AG10803 (cell line): ENCODE results near the gene DOLK.

ENCODE experiments used
- DNase-seq: peaks from one replicate; pipeline ENCODE4 v3.0.0; 2010; ENCODE audit warnings: low read depth
- H3K4me3 ChIP-seq: 2 replicates; pipeline ENCODE4 v1.5.1; 2011; ENCODE audit warnings: mild to moderate bottlenecking, low read length, control low read depth
- TF ChIP-seq, protein P1 (sequence below): conservative IDR thresholded peaks from 2 replicates; pipeline ENCODE4 v1.5.1; 2011; ENCODE audit warnings: mild to moderate bottlenecking, low read length, control low read depth, inconsistent platforms

DOLK gene

DNA sequence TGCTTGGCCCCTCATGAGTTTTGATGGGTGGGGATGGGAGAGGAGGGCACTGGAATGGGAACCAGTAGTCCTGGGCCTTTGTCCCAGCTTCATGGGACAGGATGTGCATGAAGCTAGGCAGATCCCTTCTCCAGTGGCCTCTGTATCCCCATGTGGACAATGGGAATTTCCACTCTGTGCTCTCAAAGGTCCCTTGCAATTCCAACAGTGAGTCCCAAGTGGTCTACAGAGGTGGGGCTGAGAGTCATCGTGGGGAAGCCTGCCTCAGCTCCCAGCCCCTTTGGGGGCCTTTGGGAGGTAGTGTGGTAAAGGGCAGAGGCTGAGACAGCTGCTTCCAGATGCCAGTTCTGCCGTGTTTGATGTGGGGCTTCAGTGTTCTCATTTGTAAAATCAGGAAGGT is 28.5 kb downstream of the DOLK start:
- TF ChIP-seq, protein P1, sequence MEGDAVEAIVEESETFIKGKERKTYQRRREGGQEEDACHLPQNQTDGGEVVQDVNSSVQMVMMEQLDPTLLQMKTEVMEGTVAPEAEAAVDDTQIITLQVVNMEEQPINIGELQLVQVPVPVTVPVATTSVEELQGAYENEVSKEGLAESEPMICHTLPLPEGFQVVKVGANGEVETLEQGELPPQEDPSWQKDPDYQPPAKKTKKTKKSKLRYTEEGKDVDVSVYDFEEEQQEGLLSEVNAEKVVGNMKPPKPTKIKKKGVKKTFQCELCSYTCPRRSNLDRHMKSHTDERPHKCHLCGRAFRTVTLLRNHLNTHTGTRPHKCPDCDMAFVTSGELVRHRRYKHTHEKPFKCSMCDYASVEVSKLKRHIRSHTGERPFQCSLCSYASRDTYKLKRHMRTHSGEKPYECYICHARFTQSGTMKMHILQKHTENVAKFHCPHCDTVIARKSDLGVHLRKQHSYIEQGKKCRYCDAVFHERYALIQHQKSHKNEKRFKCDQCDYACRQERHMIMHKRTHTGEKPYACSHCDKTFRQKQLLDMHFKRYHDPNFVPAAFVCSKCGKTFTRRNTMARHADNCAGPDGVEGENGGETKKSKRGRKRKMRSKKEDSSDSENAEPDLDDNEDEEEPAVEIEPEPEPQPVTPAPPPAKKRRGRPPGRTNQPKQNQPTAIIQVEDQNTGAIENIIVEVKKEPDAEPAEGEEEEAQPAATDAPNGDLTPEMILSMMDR = no peak
- no peak for DNase-seq
- no peak overlapping the region for H3K4me3 ChIP-seq

DNA sequence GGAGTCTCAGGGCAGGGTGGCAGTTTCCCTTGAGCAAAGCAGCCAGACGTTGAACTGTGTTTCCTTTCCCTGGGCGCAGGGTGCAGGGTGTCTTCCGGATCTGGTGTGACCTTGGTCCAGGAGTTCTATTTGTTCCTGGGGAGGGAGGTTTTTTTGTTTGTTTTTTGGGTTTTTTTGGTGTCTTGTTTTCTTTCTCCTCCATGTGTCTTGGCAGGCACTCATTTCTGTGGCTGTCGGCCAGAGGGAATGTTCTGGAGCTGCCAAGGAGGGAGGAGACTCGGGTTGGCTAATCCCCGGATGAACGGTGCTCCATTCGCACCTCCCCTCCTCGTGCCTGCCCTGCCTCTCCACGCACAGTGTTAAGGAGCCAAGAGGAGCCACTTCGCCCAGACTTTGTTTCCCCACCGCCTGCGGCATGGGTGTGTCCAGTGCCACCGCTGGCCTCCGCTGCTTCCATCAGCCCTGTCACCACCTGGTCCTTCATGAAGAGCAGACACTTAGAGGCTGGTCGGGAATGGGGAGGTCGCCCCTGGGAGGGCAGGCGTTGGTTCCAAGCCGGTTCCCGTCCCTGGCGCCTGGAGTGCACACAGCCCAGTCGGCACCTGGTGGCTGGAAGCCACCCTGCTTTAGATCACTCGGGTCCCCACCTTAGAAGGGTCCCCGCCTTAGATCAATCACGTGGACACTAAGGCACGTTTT is 30.1 kb downstream of the DOLK start:
- TF ChIP-seq, protein P1 = no peak
- no peak overlapping the region for H3K4me3 ChIP-seq
- DNase-seq = peak; percentile 88

DNA sequence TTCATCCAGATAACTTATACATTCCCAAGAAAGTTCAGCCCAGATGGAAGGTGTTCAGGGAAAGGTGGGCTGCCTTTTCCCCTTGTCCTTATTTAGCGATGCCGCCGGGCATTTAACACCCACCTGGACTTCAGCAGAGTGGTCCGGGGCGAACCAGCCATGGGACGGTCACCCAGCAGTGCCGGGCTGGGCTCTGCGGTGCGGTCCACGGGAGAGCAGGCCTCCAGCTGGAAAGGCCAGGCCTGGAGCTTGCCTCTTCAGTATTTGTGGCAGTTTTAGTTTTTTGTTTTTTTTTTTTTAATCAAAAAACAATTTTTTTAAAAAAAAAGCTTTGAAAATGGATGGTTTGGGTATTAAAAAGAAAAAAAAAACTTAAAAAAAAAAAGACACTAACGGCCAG is 30.7 kb downstream of the DOLK start:
- no peak overlapping the region for H3K4me3 ChIP-seq
- DNase-seq = no peak
- TF ChIP-seq, protein P1 = no peak

DNA sequence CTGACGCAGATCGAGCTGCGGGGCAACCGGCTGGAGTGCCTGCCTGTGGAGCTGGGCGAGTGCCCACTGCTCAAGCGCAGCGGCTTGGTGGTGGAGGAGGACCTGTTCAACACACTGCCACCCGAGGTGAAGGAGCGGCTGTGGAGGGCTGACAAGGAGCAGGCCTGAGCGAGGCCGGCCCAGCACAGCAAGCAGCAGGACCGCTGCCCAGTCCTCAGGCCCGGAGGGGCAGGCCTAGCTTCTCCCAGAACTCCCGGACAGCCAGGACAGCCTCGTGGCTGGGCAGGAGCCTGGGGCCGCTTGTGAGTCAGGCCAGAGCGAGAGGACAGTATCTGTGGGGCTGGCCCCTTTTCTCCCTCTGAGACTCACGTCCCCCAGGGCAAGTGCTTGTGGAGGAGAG is 31.2 kb downstream of the DOLK start:
- TF ChIP-seq, protein P1 = no peak
- peak; percentile 27 for DNase-seq
- no peak overlapping the region for H3K4me3 ChIP-seq

DNA sequence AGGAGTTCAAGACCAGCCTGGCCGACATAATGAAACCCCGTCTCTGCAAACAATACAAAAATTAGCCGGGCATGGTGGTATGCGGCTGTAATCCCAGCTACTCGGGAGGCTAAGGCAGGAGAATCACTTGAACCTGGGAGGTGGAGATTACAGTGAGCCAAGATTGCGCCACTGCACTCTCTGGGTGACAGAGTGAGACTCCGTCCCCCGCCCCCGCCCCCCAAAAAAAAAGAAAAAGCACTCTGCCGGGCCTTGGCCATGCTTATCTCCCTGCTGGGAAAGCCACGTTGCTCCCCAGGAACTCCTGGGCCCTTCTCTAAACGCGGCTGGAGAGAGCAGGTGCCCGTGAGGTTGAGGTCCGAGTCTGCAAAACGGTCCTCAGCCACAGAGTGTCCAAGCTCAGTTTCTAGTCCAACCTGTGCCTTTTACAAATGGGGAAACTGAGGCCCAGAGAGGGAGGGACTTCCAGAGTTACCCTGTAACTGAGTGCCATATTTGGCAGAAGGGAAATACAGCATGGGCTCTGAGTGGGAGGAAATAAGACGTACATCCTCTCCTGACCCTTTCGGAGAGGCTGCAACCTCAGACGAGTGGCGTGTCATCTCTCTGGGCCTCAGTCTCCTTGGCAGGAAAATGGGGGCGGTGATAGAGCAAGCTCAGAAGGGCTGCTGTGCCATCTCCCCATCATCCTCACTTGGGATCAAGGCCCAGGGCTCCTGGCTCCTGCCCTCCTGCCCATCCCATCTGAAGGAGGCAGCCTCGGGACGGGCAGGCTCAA is 33.2 kb downstream of the DOLK start:
- no peak overlapping the region for H3K4me3 ChIP-seq
- TF ChIP-seq, protein P1 = no peak
- no peak for DNase-seq

DNA sequence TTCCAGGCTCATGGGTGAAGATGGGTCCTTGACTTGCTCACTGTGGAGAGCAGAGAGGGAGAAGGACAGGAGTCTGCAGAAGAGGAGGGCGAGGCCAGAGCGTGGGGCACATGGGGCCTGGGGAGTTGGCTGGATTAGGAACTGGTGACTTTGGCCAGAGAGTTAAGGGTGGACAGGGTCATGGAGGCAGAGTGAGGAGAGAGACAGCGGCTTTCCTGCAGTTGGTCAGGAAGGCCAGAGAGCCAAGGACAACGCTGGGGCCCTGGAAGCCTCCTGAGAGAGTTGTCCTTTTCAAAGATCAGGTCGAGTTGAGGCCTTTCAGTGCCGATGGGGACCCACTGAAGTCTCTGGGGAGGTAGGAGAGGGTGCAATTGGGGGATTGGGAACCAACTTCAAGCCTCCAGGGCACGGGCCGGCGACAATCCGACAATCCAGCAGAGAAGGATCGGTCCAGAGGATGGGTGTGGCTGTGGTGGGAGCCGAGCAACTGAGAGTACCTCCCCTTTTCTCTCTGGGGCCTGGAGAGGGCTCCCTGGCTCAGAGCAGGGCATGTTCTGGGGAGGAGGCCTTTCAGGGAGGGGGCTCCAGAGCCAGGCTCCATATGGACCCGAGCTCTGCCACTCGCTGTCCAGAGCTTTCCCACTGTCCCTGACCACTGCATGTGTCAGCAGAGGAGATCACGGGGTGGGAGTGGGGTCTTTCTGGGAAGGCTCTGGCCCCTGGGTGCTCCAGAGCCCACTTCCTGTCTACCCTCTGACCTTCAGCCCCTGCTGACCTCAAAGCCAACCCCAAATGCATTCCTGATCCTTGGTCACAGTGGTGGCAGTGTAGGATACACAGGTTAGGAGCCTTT is 34.1 kb downstream of the DOLK start:
- TF ChIP-seq, protein P1 = no peak
- no peak overlapping the region for H3K4me3 ChIP-seq
- DNase-seq = peak; percentile 15
